Lower leg skin (tissue), 4 donors: Measurements from ENCODE around the gene MED29. TPM values are rescaled to one million over a fixed set of nuclear protein-coding genes. Genes with fewer than 3 reads are reported as not detected.

Source experiments
- DNase-seq, 2 donors: peaks; one replicate each; pipeline ENCODE4 v3.0.0-alpha.2; 2019; ENCODE audit warnings: low spot score in 2 of 2
- H3K4me3 ChIP-seq: fragments of 200-600 bp; sonication (generic); 2 replicates; pipeline ENCODE4 v1.5.1; 2017; ENCODE audit warnings: mild to moderate bottlenecking, low read depth; ENCODE audit not compliant: poor library complexity, severe bottlenecking
- CTCF ChIP-seq, 3 donors: fragments of 450-650 bp; IDR thresholded peaks; one replicate each; pipeline ENCODE4 v1.5.1; 2016; ENCODE audit warnings: antibody characterized with exemption in 3 of 3, mild to moderate bottlenecking in 3 of 3, moderate library complexity in 2 of 3
- POLR2A ChIP-seq, 2 donors: fragments of 450-650 bp; IDR thresholded peaks; one replicate each; pipeline ENCODE4 v1.6.1; 2016 to 2017; ENCODE audit warnings: antibody characterized with exemption in 2 of 2, mild to moderate bottlenecking in 1 of 2, moderate library complexity in 1 of 2
- WGBS, 2 donors: methylation state at CpG; one replicate each; pipeline ENCODE4 v1.1.5; 2018; 5-methylcytosine and 5-hydroxymethylcytosine counted together
- intact Hi-C: fragments of 100-400 bp; cut with DNase I; formaldehyde crosslinking; loops from one replicate; pipeline ENCODE4 v1.15.0; 2023; ENCODE audit warnings: low total_unique reads
- total RNA-seq, 4 donors: library from RNA; depleted of rRNA; stranded (reverse); fragments of >200 nt; gene quantifications; one replicate each; pipeline ENCODE4 v1.1.0, GENCODE V29; 2016

MED29 gene
- total RNA-seq, 4 donors from 2014 or later: 30.3 to 35.8 (median 33.3) TPM

- peak; percentile 92 to 98 for DNase-seq
- peak overlapping the region; percentile 99 for H3K4me3 ChIP-seq
- TF ChIP-seq POLR2A (IDR thresholded peaks at IDR 0.05) (peak in 1 of 2 donors; percentile 36), CTCF (IDR thresholded peaks at IDR 0.05) (no peak)
- intact Hi-C loops: no loop called here
- 2 to 3% methylated on average over 27 to 45 of the region's 52 CpGs for WGBS, 2 donors
Observed at GRCh38 chr19:39409208-39410016, 18.2 kb downstream of the MED29 start.

- WGBS, 2 donors: 1 to 2% methylated on average over 30 to 32 of the region's 35 CpGs
- peak overlapping the region; percentile 99 for H3K4me3 ChIP-seq
- DNase-seq: peak; percentile 76 to 95
- intact Hi-C loops: no loop called here
- TF ChIP-seq CTCF (IDR thresholded peaks at IDR 0.05): no peak
- TF ChIP-seq POLR2A (IDR thresholded peaks at IDR 0.05): no peak
Observed at GRCh38 chr19:39410017-39410830, 19.0 kb downstream of the MED29 start.

- peak overlapping the region; percentile 99 for H3K4me3 ChIP-seq
- no peak for DNase-seq
- intact Hi-C loops: no loop called here
- 32 to 55% methylated on average over 1 of the region's 1 CpG for WGBS, 2 donors
- TF ChIP-seq CTCF (IDR thresholded peaks at IDR 0.05): no peak
- no peak for TF ChIP-seq POLR2A (IDR thresholded peaks at IDR 0.05)
Observed at GRCh38 chr19:39410831-39411080, 19.6 kb downstream of the MED29 start.

- WGBS, 2 donors: 17 to 19% methylated on average over 9 of the region's 9 CpGs
- intact Hi-C loops: no loop called here
- no peak overlapping the region for H3K4me3 ChIP-seq
- TF ChIP-seq CTCF (IDR thresholded peaks at IDR 0.05) (peak in 1 of 3 donors; percentile 45), POLR2A (IDR thresholded peaks at IDR 0.05) (no peak)
- DNase-seq: peak; percentile 55 to 92
Observed at GRCh38 chr19:39411081-39411831, 20.1 kb downstream of the MED29 start.

- peak in 1 of 3 donors; percentile 99 for TF ChIP-seq CTCF (IDR thresholded peaks at IDR 0.05)
- TF ChIP-seq POLR2A (IDR thresholded peaks at IDR 0.05): peak in 1 of 2 donors; percentile 7
- intact Hi-C loops: no loop called here
- peak; percentile 95 to 98 for DNase-seq
- WGBS, 2 donors: 0 to 1% methylated on average over 7 of the region's 7 CpGs
- no peak overlapping the region for H3K4me3 ChIP-seq
Observed at GRCh38 chr19:39411832-39412099, 20.6 kb downstream of the MED29 start.
